Measurements from ENCODE around the gene MYLK3.
"Not testable (repeated sequence)": the region's sequence is repeated elsewhere in the genome, so short reads cannot be mapped to it uniquely, and the experiment has no call there.

Gene MYLK3

DNA sequence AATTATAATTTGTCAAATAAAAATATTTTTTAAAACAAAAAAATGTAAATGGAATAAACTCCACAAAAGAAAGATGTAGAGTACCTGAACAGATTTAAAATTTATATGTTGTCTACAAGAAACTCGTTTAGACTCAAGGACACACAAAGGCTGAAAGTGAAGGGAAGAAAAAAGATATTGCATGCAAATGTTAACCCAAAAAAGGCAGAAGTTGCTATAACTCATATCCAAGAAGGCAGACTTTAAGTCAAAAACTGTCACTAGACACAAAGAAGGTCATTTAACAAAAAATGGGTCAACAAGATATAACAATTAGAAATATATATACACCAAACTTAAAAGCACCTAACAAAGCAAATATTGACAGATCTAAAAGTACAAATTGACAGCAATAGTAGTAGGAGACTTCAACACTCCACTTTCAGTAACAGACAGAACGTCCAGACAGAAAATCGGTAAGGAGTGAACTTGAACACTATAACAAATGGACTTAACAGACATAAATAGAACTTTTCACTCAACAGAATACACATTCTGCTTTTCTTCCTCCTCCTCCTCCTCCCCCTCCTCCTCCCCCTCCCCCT lies 40.8 kb upstream of the MYLK3 start:
- DNase-seq (ENCODE audit: low spot score) = no peak
- in situ Hi-C loops (cut with MboI; ENCODE audit: low pct_unique_long_range_greater_than_20kb, low sequenced_read_pairs, unreplicated experiment) = loop anchor here (10.0 kb wide), 1 partner anchor 94 kb away; no protein-coding TSS in a partner anchor

DNA sequence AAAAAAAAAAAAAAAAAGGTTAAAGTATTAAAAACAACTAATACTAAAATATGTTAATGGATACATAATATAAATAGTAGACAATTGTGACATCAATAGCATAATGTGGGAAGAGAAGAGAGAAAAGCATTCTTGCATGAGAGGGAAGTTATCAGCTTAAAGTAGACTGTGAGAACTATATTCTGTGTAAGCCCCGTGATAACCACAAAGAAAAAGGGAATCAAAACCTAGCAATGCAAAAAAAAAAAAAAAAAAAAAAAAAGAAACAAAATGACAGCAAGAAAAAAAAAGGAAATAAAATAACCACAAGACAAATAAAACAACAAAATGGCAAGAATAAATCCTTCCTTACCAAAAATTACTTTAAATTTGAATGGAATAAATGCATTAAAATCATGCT lies 39.8 kb upstream of the MYLK3 start:
- DNase-seq (ENCODE audit: low spot score) = peak; percentile 59
- TF ChIP-seq, protein P1, sequence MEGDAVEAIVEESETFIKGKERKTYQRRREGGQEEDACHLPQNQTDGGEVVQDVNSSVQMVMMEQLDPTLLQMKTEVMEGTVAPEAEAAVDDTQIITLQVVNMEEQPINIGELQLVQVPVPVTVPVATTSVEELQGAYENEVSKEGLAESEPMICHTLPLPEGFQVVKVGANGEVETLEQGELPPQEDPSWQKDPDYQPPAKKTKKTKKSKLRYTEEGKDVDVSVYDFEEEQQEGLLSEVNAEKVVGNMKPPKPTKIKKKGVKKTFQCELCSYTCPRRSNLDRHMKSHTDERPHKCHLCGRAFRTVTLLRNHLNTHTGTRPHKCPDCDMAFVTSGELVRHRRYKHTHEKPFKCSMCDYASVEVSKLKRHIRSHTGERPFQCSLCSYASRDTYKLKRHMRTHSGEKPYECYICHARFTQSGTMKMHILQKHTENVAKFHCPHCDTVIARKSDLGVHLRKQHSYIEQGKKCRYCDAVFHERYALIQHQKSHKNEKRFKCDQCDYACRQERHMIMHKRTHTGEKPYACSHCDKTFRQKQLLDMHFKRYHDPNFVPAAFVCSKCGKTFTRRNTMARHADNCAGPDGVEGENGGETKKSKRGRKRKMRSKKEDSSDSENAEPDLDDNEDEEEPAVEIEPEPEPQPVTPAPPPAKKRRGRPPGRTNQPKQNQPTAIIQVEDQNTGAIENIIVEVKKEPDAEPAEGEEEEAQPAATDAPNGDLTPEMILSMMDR (IDR thresholded peaks at IDR 0.05; ENCODE audit: extremely low read depth, insufficient read depth, missing control alignments) = no peak
- in situ Hi-C loops (cut with MboI; ENCODE audit: low pct_unique_long_range_greater_than_20kb, low sequenced_read_pairs, unreplicated experiment) = loop anchor here (10.0 kb wide), 1 partner anchor 93 kb away; no protein-coding TSS in a partner anchor

More for the DNA sequence above, 40.8 kb upstream of the MYLK3 start:
- TF ChIP-seq, protein P1 (IDR thresholded peaks at IDR 0.05; ENCODE audit: extremely low read depth, insufficient read depth, missing control alignments) = no peak

DNA sequence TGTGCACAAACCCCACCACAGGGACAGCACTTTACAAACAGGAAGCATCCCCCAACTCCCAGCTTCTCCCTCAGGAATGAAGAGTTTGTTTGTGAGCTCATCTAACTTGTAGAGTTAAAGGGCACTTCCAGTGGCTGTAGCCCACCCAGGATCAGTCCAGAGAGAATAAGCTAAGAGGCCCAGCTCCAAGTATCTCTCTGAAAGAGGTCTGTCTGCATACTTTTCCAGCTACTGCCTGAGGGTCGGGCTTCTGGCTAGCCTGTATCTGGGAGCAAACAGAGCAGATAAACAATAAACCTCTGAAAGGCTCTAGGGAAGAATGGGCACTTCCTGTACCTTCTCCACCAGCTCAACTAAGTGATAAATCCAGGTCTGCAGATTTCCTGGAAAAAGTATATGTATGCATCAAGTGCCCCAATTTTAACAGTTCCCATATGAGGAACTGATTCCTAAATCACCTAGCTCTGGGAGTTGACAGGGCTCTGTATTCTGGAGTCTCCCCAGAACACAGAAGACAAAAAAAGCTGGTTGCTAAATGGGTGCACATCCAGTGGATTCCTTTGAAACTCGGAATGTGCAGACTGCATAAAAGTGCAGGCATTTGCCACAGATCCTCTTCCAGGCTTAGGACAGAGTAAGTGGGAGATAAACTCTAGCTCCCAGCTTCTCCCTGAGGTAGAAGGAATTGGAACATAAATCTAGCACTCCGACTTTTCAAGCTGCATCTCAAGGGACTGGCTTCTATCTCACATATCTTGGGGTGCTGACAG lies 37.1 kb upstream of the MYLK3 start:
- TF ChIP-seq, protein P1 (IDR thresholded peaks at IDR 0.05; ENCODE audit: extremely low read depth, insufficient read depth, missing control alignments) = no peak
- in situ Hi-C loops (cut with MboI; ENCODE audit: low pct_unique_long_range_greater_than_20kb, low sequenced_read_pairs, unreplicated experiment) = loop anchor here (10.0 kb wide), 1 partner anchor 90 kb away; no protein-coding TSS in a partner anchor
- DNase-seq (ENCODE audit: low spot score) = no peak

DNA sequence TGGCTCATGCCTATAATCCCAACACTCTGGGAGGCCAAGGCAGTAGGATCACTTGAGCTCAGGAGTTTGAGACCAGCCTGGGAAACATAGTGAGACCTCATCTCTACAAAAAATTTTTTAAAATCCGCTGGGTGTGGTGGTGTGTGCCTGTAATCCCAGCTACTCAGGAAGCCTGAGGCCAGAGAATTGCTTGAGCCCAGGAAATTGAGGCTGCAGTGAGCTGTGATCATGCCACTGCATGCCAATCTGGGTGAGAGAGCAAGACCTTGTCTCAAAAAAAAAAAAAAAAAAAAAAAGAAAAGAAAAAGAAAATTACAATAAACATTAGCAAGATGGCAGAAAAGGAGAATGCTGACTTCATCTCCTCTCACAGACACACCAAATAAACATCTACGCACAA lies 36.4 kb upstream of the MYLK3 start:
- in situ Hi-C loops (cut with MboI; ENCODE audit: low pct_unique_long_range_greater_than_20kb, low sequenced_read_pairs, unreplicated experiment) = loop anchor here (10.0 kb wide), 1 partner anchor 90 kb away; no protein-coding TSS in a partner anchor

DNA sequence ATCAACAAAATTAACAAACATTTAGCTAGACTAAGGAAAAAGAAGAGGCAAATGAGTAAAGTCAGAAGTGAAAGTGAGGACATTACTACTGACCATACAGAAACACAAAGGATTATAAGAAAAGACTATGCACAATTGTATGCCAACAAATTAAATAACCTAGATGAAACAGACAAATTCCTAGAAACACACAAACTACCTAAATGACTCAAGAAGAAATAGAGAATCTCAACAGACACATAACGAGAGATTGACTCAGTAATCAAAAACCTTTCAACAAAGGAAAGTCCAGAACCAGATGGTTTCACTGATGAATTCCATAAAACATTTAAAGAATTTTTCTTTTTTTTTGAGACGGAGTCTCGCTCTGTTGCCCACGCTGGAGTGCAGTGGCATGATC lies 35.7 kb upstream of the MYLK3 start:
- no peak for DNase-seq (ENCODE audit: low spot score)
- in situ Hi-C loops (cut with MboI; ENCODE audit: low pct_unique_long_range_greater_than_20kb, low sequenced_read_pairs, unreplicated experiment) = loop anchor here (10.0 kb wide), 1 partner anchor 89 kb away; no protein-coding TSS in a partner anchor
- TF ChIP-seq, protein P1 (IDR thresholded peaks at IDR 0.05; ENCODE audit: extremely low read depth, insufficient read depth, missing control alignments) = no peak

More for the DNA sequence above, 36.4 kb upstream of the MYLK3 start:
- not testable (repeated sequence) for DNase-seq (ENCODE audit: low spot score)

DNA sequence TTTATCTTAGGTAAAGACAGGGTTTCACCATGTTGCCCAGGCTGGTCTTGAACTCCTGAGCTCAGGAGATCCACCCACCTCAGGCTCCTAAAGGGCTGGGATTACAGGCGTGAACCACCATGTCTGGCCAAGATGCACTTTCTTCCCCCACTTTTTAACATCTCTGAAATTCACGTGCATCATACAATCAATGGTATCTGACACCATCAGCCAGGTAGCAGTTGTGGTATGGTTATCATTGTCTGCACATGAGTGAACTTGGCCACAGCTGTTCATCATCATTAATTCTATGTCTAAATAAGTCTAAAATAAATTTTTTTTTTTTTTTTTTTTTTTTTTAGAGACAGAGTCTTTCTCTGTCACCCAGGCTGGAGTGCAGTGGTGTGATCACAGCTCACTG lies 34.2 kb upstream of the MYLK3 start:
- TF ChIP-seq, protein P1 (IDR thresholded peaks at IDR 0.05; ENCODE audit: extremely low read depth, insufficient read depth, missing control alignments) = no peak
- in situ Hi-C loops (cut with MboI; ENCODE audit: low pct_unique_long_range_greater_than_20kb, low sequenced_read_pairs, unreplicated experiment) = loop anchor here (10.0 kb wide), 1 partner anchor 88 kb away; no protein-coding TSS in a partner anchor
- DNase-seq (ENCODE audit: low spot score) = no peak

DNA sequence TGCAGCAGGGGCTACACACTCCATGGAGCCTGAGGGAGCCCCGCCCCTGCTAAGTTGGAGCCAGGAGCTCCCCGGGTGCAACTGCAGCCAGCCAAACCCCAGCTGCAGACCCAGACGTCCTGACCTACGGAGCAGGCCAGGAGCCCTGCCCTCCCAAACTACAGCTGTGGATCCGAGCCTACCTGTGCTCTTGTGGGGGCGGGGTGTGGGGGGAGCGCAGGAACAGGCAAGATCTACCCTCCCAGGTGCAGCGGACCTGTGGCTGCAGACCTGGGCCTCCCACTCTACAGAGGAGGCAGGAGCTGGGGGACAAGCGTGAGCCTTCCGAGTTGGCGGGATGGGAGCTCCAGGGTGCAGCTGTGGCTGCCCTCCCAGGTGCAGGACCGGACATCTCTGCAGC lies 29.7 kb upstream of the MYLK3 start:
- no peak for DNase-seq (ENCODE audit: low spot score)
- TF ChIP-seq, protein P1 (IDR thresholded peaks at IDR 0.05; ENCODE audit: extremely low read depth, insufficient read depth, missing control alignments) = no peak
- in situ Hi-C loops (cut with MboI; ENCODE audit: low pct_unique_long_range_greater_than_20kb, low sequenced_read_pairs, unreplicated experiment) = no loop called here

All from GM13977 (cell line).